HTERT RPE-1 (cell line): Measurements from ENCODE around the gene BTN2A1.

Experiments used
- in situ Hi-C: fragments of 300-500 bp; cut with MboI; formaldehyde crosslinking; loops from 4 replicates; pipeline ENCODE4 v1.14.3; 2020; ENCODE audit warnings: low sequenced_read_pairs

The BTN2A1 gene

GRCh38 chr6:26465776-26466175 lies 8.0 kb downstream of the BTN2A1 start:
- in situ Hi-C loops: no loop called here

- in situ Hi-C loops: no loop called here
Observed at GRCh38 chr6:26468829-26469228, 11.1 kb downstream of the BTN2A1 start.

- in situ Hi-C loops: no loop called here
Observed at GRCh38 chr6:26470643-26471042, 12.9 kb downstream of the BTN2A1 start.

GRCh38 chr6:26471970-26472369 lies 14.2 kb downstream of the BTN2A1 start:
- in situ Hi-C loops: no loop called here

GRCh38 chr6:26472549-26473290 lies 15.0 kb downstream of the BTN2A1 start:
- in situ Hi-C loops: no loop called here

- in situ Hi-C loops: no loop called here
Observed at GRCh38 chr6:26473429-26473757, 15.6 kb downstream of the BTN2A1 start.

GRCh38 chr6:26473758-26474438 lies 16.1 kb downstream of the BTN2A1 start:
- in situ Hi-C loops: no loop called here

- in situ Hi-C loops: no loop called here
Observed at GRCh38 chr6:26474439-26474881, 16.7 kb downstream of the BTN2A1 start.

- in situ Hi-C loops: no loop called here
Observed at GRCh38 chr6:26475823-26476729, 18.3 kb downstream of the BTN2A1 start.

GRCh38 chr6:26476896-26477295 lies 19.1 kb downstream of the BTN2A1 start:
- in situ Hi-C loops: no loop called here

- in situ Hi-C loops: no loop called here
Observed at GRCh38 chr6:26477426-26477825, 19.7 kb downstream of the BTN2A1 start.

GRCh38 chr6:26478100-26478984 lies 20.6 kb downstream of the BTN2A1 start:
- in situ Hi-C loops: no loop called here

GRCh38 chr6:26478985-26479278 lies 21.2 kb downstream of the BTN2A1 start:
- in situ Hi-C loops: no loop called here

- in situ Hi-C loops: no loop called here
Observed at GRCh38 chr6:26482338-26482737, 24.6 kb downstream of the BTN2A1 start.

- in situ Hi-C loops: no loop called here
Observed at GRCh38 chr6:26483727-26484126, 26.0 kb downstream of the BTN2A1 start.

- in situ Hi-C loops: no loop called here
Observed at GRCh38 chr6:26484161-26484560, 26.4 kb downstream of the BTN2A1 start.

GRCh38 chr6:26485112-26485780 lies 27.5 kb downstream of the BTN2A1 start:
- in situ Hi-C loops: no loop called here

GRCh38 chr6:26486358-26486757 lies 28.6 kb downstream of the BTN2A1 start:
- in situ Hi-C loops: no loop called here

- in situ Hi-C loops: no loop called here
Observed at GRCh38 chr6:26487466-26487865, 29.7 kb downstream of the BTN2A1 start.
